Daoy (cell line): Measurements from ENCODE around the gene ZNF529. TPM values are rescaled to one million over a fixed set of nuclear protein-coding genes. Genes with fewer than 3 reads are reported as not detected.

Source experiments
- DNase-seq: peaks from one replicate; pipeline ENCODE4 v3.0.0-alpha.2; 2015; ENCODE audit warnings: low read depth
- total RNA-seq: library from RNA; depleted of rRNA; stranded (reverse); fragments of >200 nt; shearing (Covaris generic); gene quantifications from 2 replicates; pipeline ENCODE4 v1.2.3, GENCODE V29; 2014; rRNA removed

The ZNF529 gene
- total RNA-seq, 1 experiment from 2014 or later = 9.8 TPM

DNA sequence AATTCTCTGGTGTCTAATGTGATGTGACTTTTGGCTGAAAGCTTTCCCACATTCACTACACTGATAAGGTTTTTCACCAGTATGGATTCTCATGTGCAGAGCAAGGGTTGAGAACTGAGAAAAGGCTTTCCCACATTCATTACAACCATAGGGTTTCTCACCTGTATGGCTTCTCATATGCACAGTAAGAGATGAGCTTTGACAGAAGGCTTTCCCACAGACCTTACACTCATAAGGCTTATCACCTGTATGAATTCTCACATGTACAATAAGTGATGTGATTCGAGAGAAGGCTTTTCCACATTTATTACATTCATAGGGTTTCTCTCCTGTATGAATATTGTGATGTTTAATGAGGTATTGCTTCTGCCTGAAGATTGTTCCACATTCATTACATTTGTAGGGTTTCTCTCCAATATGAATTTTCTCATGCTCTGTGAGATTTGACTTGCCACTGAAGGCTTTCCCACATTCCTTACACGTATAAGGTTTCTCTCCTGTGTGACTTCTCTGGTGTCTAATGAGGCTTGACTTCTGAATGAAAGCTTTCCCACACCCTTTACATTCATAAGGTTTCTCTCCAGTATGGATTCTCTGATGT lies 59.0 kb downstream of the ZNF529 start:
- DNase-seq = no peak

DNA sequence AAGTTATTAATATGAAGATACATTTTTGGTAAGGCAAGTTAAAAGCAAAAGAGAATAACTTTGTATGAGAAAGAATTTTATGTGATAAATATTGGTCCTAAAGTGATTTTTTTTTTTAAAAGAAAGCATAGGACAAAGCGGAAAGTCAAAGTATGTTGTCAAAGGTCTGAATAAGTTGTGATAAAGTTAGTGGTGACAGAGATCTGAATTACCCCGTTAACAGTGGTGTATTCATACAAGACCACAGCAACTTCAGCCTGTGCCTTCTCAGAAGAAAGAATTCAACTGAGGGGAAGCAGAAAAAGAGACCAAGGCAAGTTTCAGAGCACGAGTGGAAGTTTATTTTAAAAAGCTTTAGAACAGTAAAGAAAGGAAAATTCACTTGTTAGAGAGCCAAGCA lies 64.8 kb downstream of the ZNF529 start:
- no peak for DNase-seq

DNA sequence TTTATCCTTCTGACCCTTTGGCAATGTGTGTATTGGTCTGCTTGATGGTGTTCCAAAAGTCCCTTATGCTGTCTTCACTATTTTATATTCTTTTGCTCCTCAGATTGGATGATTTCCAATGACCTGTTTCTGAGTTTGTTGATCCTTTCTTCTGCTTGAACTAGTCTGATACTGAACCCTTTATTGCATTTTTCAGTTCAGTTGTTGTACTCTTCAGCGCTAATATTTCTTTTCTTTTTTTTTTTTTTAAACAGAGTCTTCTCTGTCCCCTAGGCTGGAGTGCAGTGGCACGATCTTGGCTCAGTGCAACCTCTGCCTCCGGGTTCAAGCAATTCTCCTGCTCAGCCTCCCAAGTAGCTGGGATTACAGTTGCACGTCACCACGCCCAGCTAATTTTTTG lies 71.1 kb downstream of the ZNF529 start:
- no peak for DNase-seq

DNA sequence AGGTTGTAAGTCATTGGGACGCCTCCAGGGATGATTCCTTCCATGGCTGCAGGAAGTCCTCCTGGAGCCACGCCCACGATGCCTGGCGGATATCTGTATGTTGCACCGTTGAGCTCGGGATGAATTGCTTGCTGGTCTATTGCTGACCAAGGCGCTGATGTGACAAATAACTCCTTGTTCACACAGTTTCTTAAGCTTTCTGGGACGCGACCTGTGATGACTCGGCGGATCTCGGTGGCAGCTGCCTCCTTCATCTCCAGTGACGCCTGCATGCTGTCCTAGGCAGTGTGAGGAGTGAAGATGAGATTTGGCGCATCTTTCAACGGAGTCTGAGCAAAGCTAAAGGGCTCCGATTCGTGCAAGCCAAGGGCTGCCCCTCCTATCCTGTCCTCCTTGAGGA lies 76.1 kb downstream of the ZNF529 start:
- no peak for DNase-seq

Other genes starting within 250 kb of the ZNF529 start
- 2.3 and 3.3 TPM in 2 replicates for gene ZFP14, start 194.1 kb downstream of the ZNF529 start, total RNA-seq
- gene ZFP82, start 154.6 kb downstream of the ZNF529 start, total RNA-seq = 5.6 and 10.3 TPM in 2 replicates
- 7.3 and 9.0 TPM in 2 replicates for gene ZNF566, start 83.7 kb downstream of the ZNF529 start, total RNA-seq
- gene ZNF260, start 45.0 kb downstream of the ZNF529 start, total RNA-seq = 9.1 and 11.8 TPM in 2 replicates
- gene ZNF382, start 32.0 kb upstream of the ZNF529 start, total RNA-seq = 3.0 and 7.4 TPM in 2 replicates
- 6.3 and 8.3 TPM in 2 replicates for gene ZNF461, start 93.5 kb upstream of the ZNF529 start, total RNA-seq
- gene ZNF567, start 114.3 kb upstream of the ZNF529 start, total RNA-seq = 3.5 and 7.2 TPM in 2 replicates
- gene ZNF850, start 199.5 kb upstream of the ZNF529 start, total RNA-seq = 8.7 and 11.4 TPM in 2 replicates